NCI-H2171 (cell line): ENCODE results near the gene NFXL1.

Experiments
- DNase-seq: peaks from one replicate; lab custom pipeline; 2025; lab: John Stamatoyannopoulos, UW

The NFXL1 gene

GRCh38 chr4:47831026-47831679 is 83.2 kb downstream of the NFXL1 start:
- peak; percentile 36 for DNase-seq

GRCh38 chr4:47830265-47831025 is 83.9 kb downstream of the NFXL1 start:
- DNase-seq, result no peak

- DNase-seq, result no peak
Measured at GRCh38 chr4:47829438-47829837, 84.9 kb downstream of the NFXL1 start.

GRCh38 chr4:47827343-47828047 is 86.9 kb downstream of the NFXL1 start:
- no peak for DNase-seq

- DNase-seq, result no peak
Measured at GRCh38 chr4:47824840-47825239, 89.5 kb downstream of the NFXL1 start.

GRCh38 chr4:47819178-47819577 is 95.2 kb downstream of the NFXL1 start:
- no peak for DNase-seq

- no peak for DNase-seq
Measured at GRCh38 chr4:47817275-47817674, 97.1 kb downstream of the NFXL1 start.

- DNase-seq, result no peak
Measured at GRCh38 chr4:47816748-47817147, 97.6 kb downstream of the NFXL1 start.

GRCh38 chr4:47814618-47815295 is 99.6 kb downstream of the NFXL1 start:
- no peak for DNase-seq

- DNase-seq, result no peak
Measured at GRCh38 chr4:47809654-47810203, 104.7 kb downstream of the NFXL1 start.

GRCh38 chr4:47804598-47804997 is 109.8 kb downstream of the NFXL1 start:
- no peak for DNase-seq

GRCh38 chr4:47801481-47802002 is 112.8 kb downstream of the NFXL1 start:
- no peak for DNase-seq

- no peak for DNase-seq
Measured at GRCh38 chr4:47798165-47798564, 116.2 kb downstream of the NFXL1 start.
